Thoracic aorta (tissue), 2 donors: ENCODE measurements around the gene GABBR2. TPM values are rescaled to one million over a fixed set of nuclear protein-coding genes. Genes with fewer than 3 reads are reported as not detected.

Experiments
- ATAC-seq: fragments of 150-250 bp; one replicate; pipeline ENCODE4 v1.8.0; 2017; ENCODE audit warnings: low read depth; ENCODE audit not compliant: insufficient number of reproducible peaks, low FRiP score
- DNase-seq: peaks from one replicate; pipeline ENCODE4 v3.0.0-alpha.2; 2020; ENCODE audit warnings: low spot score
- H3K27ac ChIP-seq, 2 donors: fragments of 200-600 bp; sonication (generic); 1 replicate in 1 of 2; 2 replicates in 1 of 2; pipeline ENCODE4 v1.5.1; 2016; ENCODE audit warnings: mild to moderate bottlenecking in 2 of 2, moderate library complexity in 2 of 2
- H3K27me3 ChIP-seq: fragments of 200-600 bp; sonication (generic); replicated peaks from 2 replicates; pipeline ENCODE4 v1.6.0; 2016; ENCODE audit warnings: mild to moderate bottlenecking; ENCODE audit not compliant: insufficient read depth
- H3K36me3 ChIP-seq: fragments of 200-600 bp; sonication (generic); one replicate; pipeline ENCODE4 v1.5.1; 2016
- H3K4me1 ChIP-seq, 2 donors: fragments of 200-600 bp; sonication (generic); 1 replicate in 1 of 2; 2 replicates in 1 of 2; pipeline versions ENCODE4 v1.5.1 to v1.6.0; 2016; ENCODE audit warnings: low read depth in 2 of 2, mild to moderate bottlenecking in 1 of 2; ENCODE audit not compliant: control insufficient read depth in 1 of 2
- H3K4me3 ChIP-seq: fragments of 200-600 bp; sonication (generic); 2 replicates; pipeline ENCODE4 v1.5.1; 2016; ENCODE audit warnings: mild to moderate bottlenecking
- H3K9me3 ChIP-seq: fragments of 200-600 bp; sonication (generic); 2 replicates; pipeline ENCODE4 v1.5.1; 2016
- CTCF ChIP-seq: fragments of 200-600 bp; sonication (generic); IDR thresholded peaks from one replicate; pipeline ENCODE4 v1.5.1; 2019; ENCODE audit warnings: antibody characterized with exemption
- total RNA-seq, 2 donors: library from RNA; depleted of rRNA; stranded (reverse); fragments of >200 nt; gene quantifications; one replicate each; pipeline versions ENCODE4 v1.1.0 to v1.2.3, GENCODE V29; 2016

Gene GABBR2
- total RNA-seq, 2 donors from 2014 or later, result not detected

GRCh38 chr9:98632839-98633238, 75.9 kb downstream of the GABBR2 start:
- H3K36me3 ChIP-seq, result no peaks in the 10 kb centered on the region
- TF ChIP-seq CTCF, result no peak
- no peaks in the 10 kb centered on the region for H3K4me1 ChIP-seq
- H3K4me3 ChIP-seq, result no peak overlapping the region
- ATAC-seq (no peak), DNase-seq (no peak)
- no peak overlapping the region for H3K27ac ChIP-seq
- no peaks in the 10 kb centered on the region for H3K27me3 ChIP-seq
- no peaks in the 10 kb centered on the region for H3K9me3 ChIP-seq

GRCh38 chr9:98627296-98627695, 81.4 kb downstream of the GABBR2 start:
- H3K9me3 ChIP-seq, result no peaks in the 10 kb centered on the region
- DNase-seq, result no peak
- TF ChIP-seq CTCF, result no peak
- H3K36me3 ChIP-seq, result no peaks in the 10 kb centered on the region
- no peaks in the 10 kb centered on the region for H3K27me3 ChIP-seq
- no peaks in the 10 kb centered on the region for H3K4me1 ChIP-seq
- no peak for ATAC-seq
- H3K4me3 ChIP-seq, result no peak overlapping the region
- H3K27ac ChIP-seq, result no peak overlapping the region

GRCh38 chr9:98625728-98626127, 83.0 kb downstream of the GABBR2 start:
- ATAC-seq, result no peak
- no peak for DNase-seq
- Histone ChIP-seq H3K27ac (no peak overlapping the region), H3K9me3 (no peaks in the 10 kb centered on the region), H3K4me3 (no peak overlapping the region), H3K27me3 (no peaks in the 10 kb centered on the region), H3K36me3 (no peaks in the 10 kb centered on the region), H3K4me1 (no peaks in the 10 kb centered on the region)
- TF ChIP-seq CTCF, result no peak

- Histone ChIP-seq H3K9me3 (no peaks in the 10 kb centered on the region), H3K36me3 (no peaks in the 10 kb centered on the region)
Measured at GRCh38 chr9:98619788-98620187, 88.9 kb downstream of the GABBR2 start.

GRCh38 chr9:98615633-98616032, 93.1 kb downstream of the GABBR2 start:
- no peaks in the 10 kb centered on the region for H3K9me3 ChIP-seq
- H3K36me3 ChIP-seq, result no peaks in the 10 kb centered on the region
- ATAC-seq, result no peak
- H3K27ac ChIP-seq, result no peak overlapping the region
- no peak for TF ChIP-seq CTCF
- H3K4me3 ChIP-seq, result no peak overlapping the region
- H3K4me1 ChIP-seq, result no peaks in the 10 kb centered on the region
- no peaks in the 10 kb centered on the region for H3K27me3 ChIP-seq
- DNase-seq, result no peak

More at GRCh38 chr9:98619788-98620187, 88.9 kb downstream of the GABBR2 start:
- no peak for TF ChIP-seq CTCF
- H3K27me3 ChIP-seq, result no peaks in the 10 kb centered on the region
- no peak for DNase-seq
- H3K4me3 ChIP-seq, result no peak overlapping the region
- ATAC-seq, result no peak
- no peaks in the 10 kb centered on the region for H3K4me1 ChIP-seq
- H3K27ac ChIP-seq, result no peak overlapping the region
